Loucy (cell line): ENCODE measurements around the gene SLC4A8.

ENCODE experiments used
- H2AFZ ChIP-seq: fragments of 200-600 bp; sonication (generic); 2 replicates; pipeline ENCODE4 v1.6.0; 2016; ENCODE audit warnings: antibody characterized with exemption, mild to moderate bottlenecking, low read length, moderate library complexity
- H3F3A ChIP-seq: fragments of 200-600 bp; 2 replicates; pipeline ENCODE4 v1.6.0; 2016; ENCODE audit warnings: antibody characterized with exemption, low read depth, mild to moderate bottlenecking
- H3K27me3 ChIP-seq: fragments of 200-600 bp; sonication (generic); 2 replicates; pipeline ENCODE4 v1.6.1; 2014; ENCODE audit warnings: low read length, mild to moderate bottlenecking; ENCODE audit not compliant: insufficient read depth, poor library complexity, severe bottlenecking
- H3K36me3 ChIP-seq: fragments of 200-600 bp; sonication (generic); 2 replicates; pipeline ENCODE4 v1.6.1; 2016; ENCODE audit warnings: low read length; ENCODE audit not compliant: insufficient read depth
- H3K4me1 ChIP-seq: fragments of 200-600 bp; sonication (generic); 2 replicates; pipeline ENCODE4 v1.5.1; 2014; ENCODE audit warnings: low read length, mild to moderate bottlenecking; ENCODE audit not compliant: insufficient read depth, poor library complexity, severe bottlenecking
- H3K4me2 ChIP-seq: fragments of 200-600 bp; sonication (generic); 2 replicates; pipeline ENCODE4 v1.6.0; 2014; ENCODE audit warnings: antibody characterized with exemption, low read length, low read depth, mild to moderate bottlenecking; ENCODE audit not compliant: poor library complexity, severe bottlenecking
- H3K4me3 ChIP-seq: fragments of 200-600 bp; sonication (generic); 2 replicates; pipeline ENCODE4 v1.5.1; 2014; ENCODE audit warnings: low read length, mild to moderate bottlenecking, mixed read lengths; ENCODE audit not compliant: poor library complexity, severe bottlenecking
- H3K79me2 ChIP-seq: fragments of 200-600 bp; sonication (generic); 2 replicates; pipeline ENCODE4 v1.6.1; 2014; ENCODE audit warnings: low read length; ENCODE audit not compliant: insufficient read depth
- H3K9ac ChIP-seq: fragments of 200-600 bp; sonication (generic); 2 replicates; pipeline ENCODE4 v1.6.0; 2014; ENCODE audit warnings: mild to moderate bottlenecking, low read depth, low read length, moderate library complexity; ENCODE audit not compliant: poor library complexity, severe bottlenecking
- H3K9me2 ChIP-seq: fragments of 200-600 bp; sonication (generic); replicated peaks from 2 replicates; pipeline ENCODE4 v1.6.1; 2016; ENCODE audit warnings: low read depth, low read length, mixed read lengths
- H3K9me3 ChIP-seq: fragments of 200-600 bp; sonication (generic); 2 replicates; pipeline ENCODE4 v1.6.1; 2014; ENCODE audit warnings: mild to moderate bottlenecking, antibody characterized with exemption, low read length, low read depth; ENCODE audit not compliant: insufficient read depth
- H4K20me1 ChIP-seq: fragments of 200-600 bp; sonication (generic); 2 replicates; pipeline ENCODE4 v1.6.0; 2014; ENCODE audit warnings: antibody characterized with exemption, low read length, mild to moderate bottlenecking; ENCODE audit not compliant: insufficient read depth, poor library complexity, severe bottlenecking
- CTCF ChIP-seq: fragments of 200-600 bp; sonication (generic); conservative IDR thresholded peaks from 2 replicates; pipeline ENCODE4 v1.5.1; 2014; ENCODE audit warnings: mild to moderate bottlenecking, antibody characterized with exemption, low read length
- EZH2phosphoT487 ChIP-seq: fragments of 200-600 bp; IDR thresholded peaks from 2 replicates; pipeline ENCODE4 v1.6.1; 2018; ENCODE audit warnings: antibody characterized with exemption, mild to moderate bottlenecking, moderate library complexity, borderline replicate concordance

Gene SLC4A8

GRCh38 chr12:51377099-51377984, 47.3 kb upstream of the SLC4A8 start:
- Histone ChIP-seq H3K9me2 (no peaks in the 10 kb centered on the region), H3K36me3 (peaks cover 6% of the 10 kb centered on the region; the same call in 1 of the 2 replicates), H3K9me3 (no peaks in the 10 kb centered on the region), H3K27me3 (no peaks in the 10 kb centered on the region), H3K4me3 (no peak overlapping the region), H3K4me1 (peaks cover 51% of the 10 kb centered on the region), H3K79me2 (peaks cover 6% of the 10 kb centered on the region; the same call in 1 of the 2 replicates), H3F3A (no peaks in the 10 kb centered on the region; the same call in 1 of the 2 replicates), H4K20me1 (no peaks in the 10 kb centered on the region), H3K4me2 (no peak overlapping the region), H2AFZ (no peak overlapping the region), H3K9ac (no peak overlapping the region)
- TF ChIP-seq CTCF = peak; percentile 65
- no peak for TF ChIP-seq EZH2phosphoT487

- no peaks in the 10 kb centered on the region for H3K9me2 ChIP-seq
- no peak overlapping the region for H3K9ac ChIP-seq
- H3F3A ChIP-seq = peaks cover 1% of the 10 kb centered on the region; the same call in 1 of the 2 replicates
- H3K36me3 ChIP-seq = peaks cover 4% of the 10 kb centered on the region; the same call in 1 of the 2 replicates
- H3K4me1 ChIP-seq = peaks cover 65% of the 10 kb centered on the region
- no peak overlapping the region for H3K4me3 ChIP-seq
- TF ChIP-seq CTCF = no peak
- no peak for TF ChIP-seq EZH2phosphoT487
- H4K20me1 ChIP-seq = no peaks in the 10 kb centered on the region
- H3K9me3 ChIP-seq = no peaks in the 10 kb centered on the region
- peaks cover 6% of the 10 kb centered on the region; the same call in 1 of the 2 replicates for H3K79me2 ChIP-seq
- peak overlapping the region; percentile 23 for H3K4me2 ChIP-seq
- H2AFZ ChIP-seq = no peak overlapping the region
- H3K27me3 ChIP-seq = no peaks in the 10 kb centered on the region
These were observed 45.9 kb upstream of the SLC4A8 start for GRCh38 chr12:51378749-51379148.

- TF ChIP-seq EZH2phosphoT487 = no peak
- TF ChIP-seq CTCF = no peak
- no peaks in the 10 kb centered on the region for H4K20me1 ChIP-seq
- H3K9ac ChIP-seq = no peak overlapping the region
- H2AFZ ChIP-seq = no peak overlapping the region
- peaks cover 6% of the 10 kb centered on the region; the same call in 1 of the 2 replicates for H3K79me2 ChIP-seq
- no peak overlapping the region for H3K4me3 ChIP-seq
- no peak overlapping the region for H3K4me2 ChIP-seq
- H3F3A ChIP-seq = peaks cover 5% of the 10 kb centered on the region; the same call in 1 of the 2 replicates
- peaks cover 4% of the 10 kb centered on the region; the same call in 1 of the 2 replicates for H3K36me3 ChIP-seq
- H3K9me3 ChIP-seq = no peaks in the 10 kb centered on the region
- H3K27me3 ChIP-seq = no peaks in the 10 kb centered on the region
- no peaks in the 10 kb centered on the region for H3K9me2 ChIP-seq
- H3K4me1 ChIP-seq = peaks cover 67% of the 10 kb centered on the region
These were observed 45.1 kb upstream of the SLC4A8 start for GRCh38 chr12:51379571-51379970.
